ENCODE measurements around the gene CDCA4.

The CDCA4 gene

GRCh38 chr14:104996032-104996431 lies 24.9 kb downstream of the CDCA4 start:
- Histone ChIP-seq H2AK5ac (ENCODE audit: low read length) (no peak overlapping the region), H3K18ac (ENCODE audit: low read length) (no peak overlapping the region), H2BK5ac (ENCODE audit: low read depth, low read length, poor library complexity) (no peak overlapping the region), H3K27me3 (ENCODE audit: insufficient read depth, low read length) (no peaks in the 10 kb centered on the region), H3K79me2 (ENCODE audit: control insufficient read depth, insufficient read depth, low read length, poor library complexity) (no peaks in the 10 kb centered on the region), H3K14ac (ENCODE audit: low read length) (no peak overlapping the region), H3K9me3 (ENCODE audit: insufficient read depth, low read depth, low read length) (peaks cover 14% of the 10 kb centered on the region), H3K4me3 (ENCODE audit: low read depth, low read length) (no peak overlapping the region), H3K4me2 (ENCODE audit: low read length) (no peak overlapping the region), H3K36me3 (ENCODE audit: control insufficient read depth in 1 of 2, insufficient read depth in 2 of 2, low read length in 2 of 2) (peaks cover 10 to 15% of the 10 kb centered on the region in 2 experiments), H3K23ac (ENCODE audit: low read length) (no peak overlapping the region), H4K91ac (ENCODE audit: low read depth, low read length) (no peak overlapping the region), H2BK12ac (ENCODE audit: low read length) (no peak overlapping the region), H2BK120ac (ENCODE audit: insufficient read depth, low read length, poor library complexity) (no peak overlapping the region), H3K9ac (ENCODE audit: low read length) (no peak overlapping the region), H3K4me1 (ENCODE audit: control insufficient read depth in 1 of 2, insufficient read depth in 2 of 2, low read length in 2 of 2) (no peaks in the 10 kb centered on the region), H3K27ac (ENCODE audit: low read depth, low read length) (no peak overlapping the region), H2AFZ (ENCODE audit: insufficient read depth, low read length, poor library complexity) (no peak overlapping the region), H3K4ac (ENCODE audit: low read depth, low read length) (no peak overlapping the region), H3K79me1 (ENCODE audit: low read length) (no peaks in the 10 kb centered on the region), H4K8ac (ENCODE audit: low read depth, low read length) (no peak overlapping the region), H4K12ac (ENCODE audit: low read depth, low read length) (no peak overlapping the region)
- no peak for DNase-seq
- no CpG with 5 or more reads among the region's 5 CpGs for WGBS (ENCODE audit: extremely low coverage, insufficient coverage, insufficient read length)

- Histone ChIP-seq H2BK120ac (ENCODE audit: insufficient read depth, low read length, poor library complexity) (no peak overlapping the region), H3K79me1 (ENCODE audit: low read length) (no peaks in the 10 kb centered on the region), H3K23ac (ENCODE audit: low read length) (no peak overlapping the region), H3K14ac (ENCODE audit: low read length) (no peak overlapping the region), H4K91ac (ENCODE audit: low read depth, low read length) (no peak overlapping the region), H3K4me1 (ENCODE audit: control insufficient read depth in 1 of 2, insufficient read depth in 2 of 2, low read length in 2 of 2) (no peaks in the 10 kb centered on the region), H3K27me3 (ENCODE audit: insufficient read depth, low read length) (no peaks in the 10 kb centered on the region), H2BK5ac (ENCODE audit: low read depth, low read length, poor library complexity) (no peak overlapping the region), H3K9me3 (ENCODE audit: insufficient read depth, low read depth, low read length) (peaks cover 14% of the 10 kb centered on the region), H3K4ac (ENCODE audit: low read depth, low read length) (no peak overlapping the region), H4K12ac (ENCODE audit: low read depth, low read length) (no peak overlapping the region), H3K9ac (ENCODE audit: low read length) (no peak overlapping the region), H2BK12ac (ENCODE audit: low read length) (no peak overlapping the region), H3K18ac (ENCODE audit: low read length) (no peak overlapping the region), H3K27ac (ENCODE audit: low read depth, low read length) (no peak overlapping the region), H2AFZ (ENCODE audit: insufficient read depth, low read length, poor library complexity) (no peak overlapping the region), H3K36me3 (ENCODE audit: control insufficient read depth in 1 of 2, insufficient read depth in 2 of 2, low read length in 2 of 2) (peaks cover 10 to 15% of the 10 kb centered on the region in 2 experiments), H3K79me2 (ENCODE audit: control insufficient read depth, insufficient read depth, low read length, poor library complexity) (no peaks in the 10 kb centered on the region), H4K8ac (ENCODE audit: low read depth, low read length) (no peak overlapping the region), H3K4me2 (ENCODE audit: low read length) (no peak overlapping the region), H2AK5ac (ENCODE audit: low read length) (no peak overlapping the region), H3K4me3 (ENCODE audit: low read depth, low read length) (no peak overlapping the region)
- no peak for DNase-seq
- no CpG with 5 or more reads among the region's 6 CpGs for WGBS (ENCODE audit: extremely low coverage, insufficient coverage, insufficient read length)
These were observed 25.9 kb downstream of the CDCA4 start for GRCh38 chr14:104994978-104995377.

GRCh38 chr14:104993808-104994591 lies 26.9 kb downstream of the CDCA4 start:
- no peak overlapping the region for H2AK5ac ChIP-seq (ENCODE audit: low read length)
- H3K27ac ChIP-seq (ENCODE audit: low read depth, low read length) = no peak overlapping the region
- H4K12ac ChIP-seq (ENCODE audit: low read depth, low read length) = no peak overlapping the region
- no peak overlapping the region for H3K14ac ChIP-seq (ENCODE audit: low read length)
- H2AFZ ChIP-seq (ENCODE audit: insufficient read depth, low read length, poor library complexity) = no peak overlapping the region
- H3K79me2 ChIP-seq (ENCODE audit: control insufficient read depth, insufficient read depth, low read length, poor library complexity) = no peaks in the 10 kb centered on the region
- H3K4me1 ChIP-seq (ENCODE audit: control insufficient read depth in 1 of 2, insufficient read depth in 2 of 2, low read length in 2 of 2) = no peaks in the 10 kb centered on the region
- H3K23ac ChIP-seq (ENCODE audit: low read length) = no peak overlapping the region
- no peak overlapping the region for H4K91ac ChIP-seq (ENCODE audit: low read depth, low read length)
- DNase-seq = no peak
- H4K8ac ChIP-seq (ENCODE audit: low read depth, low read length) = no peak overlapping the region
- no peak overlapping the region for H2BK12ac ChIP-seq (ENCODE audit: low read length)
- H3K4me2 ChIP-seq (ENCODE audit: low read length) = no peak overlapping the region
- no peak overlapping the region for H2BK120ac ChIP-seq (ENCODE audit: insufficient read depth, low read length, poor library complexity)
- H3K9me3 ChIP-seq (ENCODE audit: insufficient read depth, low read depth, low read length) = peaks cover 12% of the 10 kb centered on the region
- no peak overlapping the region for H3K18ac ChIP-seq (ENCODE audit: low read length)
- no CpG with 5 or more reads among the region's 22 CpGs for WGBS (ENCODE audit: extremely low coverage, insufficient coverage, insufficient read length)
- H3K9ac ChIP-seq (ENCODE audit: low read length) = no peak overlapping the region
- H3K4ac ChIP-seq (ENCODE audit: low read depth, low read length) = no peak overlapping the region
- no peak overlapping the region for H3K4me3 ChIP-seq (ENCODE audit: low read depth, low read length)
- no peaks in the 10 kb centered on the region for H3K79me1 ChIP-seq (ENCODE audit: low read length)
- H2BK5ac ChIP-seq (ENCODE audit: low read depth, low read length, poor library complexity) = no peak overlapping the region
- H3K36me3 ChIP-seq (ENCODE audit: control insufficient read depth in 1 of 2, insufficient read depth in 2 of 2, low read length in 2 of 2) = peaks cover 10 to 12% of the 10 kb centered on the region in 2 experiments
- no peaks in the 10 kb centered on the region for H3K27me3 ChIP-seq (ENCODE audit: insufficient read depth, low read length)

GRCh38 chr14:104993306-104993705 lies 27.6 kb downstream of the CDCA4 start:
- Histone ChIP-seq H3K27me3 (ENCODE audit: insufficient read depth, low read length) (no peaks in the 10 kb centered on the region), H3K79me2 (ENCODE audit: control insufficient read depth, insufficient read depth, low read length, poor library complexity) (no peaks in the 10 kb centered on the region), H3K9ac (ENCODE audit: low read length) (no peak overlapping the region), H3K23ac (ENCODE audit: low read length) (no peak overlapping the region), H3K4ac (ENCODE audit: low read depth, low read length) (no peak overlapping the region), H3K9me3 (ENCODE audit: insufficient read depth, low read depth, low read length) (peaks cover 12% of the 10 kb centered on the region), H3K14ac (ENCODE audit: low read length) (no peak overlapping the region), H4K91ac (ENCODE audit: low read depth, low read length) (no peak overlapping the region), H3K27ac (ENCODE audit: low read depth, low read length) (no peak overlapping the region), H3K79me1 (ENCODE audit: low read length) (no peaks in the 10 kb centered on the region), H2AK5ac (ENCODE audit: low read length) (no peak overlapping the region), H2BK12ac (ENCODE audit: low read length) (no peak overlapping the region), H3K4me3 (ENCODE audit: low read depth, low read length) (no peak overlapping the region), H3K4me1 (ENCODE audit: control insufficient read depth in 1 of 2, insufficient read depth in 2 of 2, low read length in 2 of 2) (no peaks in the 10 kb centered on the region), H4K8ac (ENCODE audit: low read depth, low read length) (no peak overlapping the region), H3K18ac (ENCODE audit: low read length) (no peak overlapping the region), H2BK5ac (ENCODE audit: low read depth, low read length, poor library complexity) (no peak overlapping the region), H2BK120ac (ENCODE audit: insufficient read depth, low read length, poor library complexity) (no peak overlapping the region), H2AFZ (ENCODE audit: insufficient read depth, low read length, poor library complexity) (no peak overlapping the region), H3K36me3 (ENCODE audit: control insufficient read depth in 1 of 2, insufficient read depth in 2 of 2, low read length in 2 of 2) (peaks cover 10 to 12% of the 10 kb centered on the region in 2 experiments), H3K4me2 (ENCODE audit: low read length) (no peak overlapping the region), H4K12ac (ENCODE audit: low read depth, low read length) (no peak overlapping the region)
- DNase-seq = no peak
- no CpG with 5 or more reads among the region's 12 CpGs for WGBS (ENCODE audit: extremely low coverage, insufficient coverage, insufficient read length)

Data from trophoblast cell (in vitro differentiated cells and primary cell).